Suprapubic skin (tissue), 4 donors: ENCODE measurements around the gene SPOP.

Experiments
- CTCF ChIP-seq, 2 donors: fragments of 200-600 bp in 1 of 2; fragments of 450-650 bp in 1 of 2; sonication (generic) in 1 of 2; IDR thresholded peaks; one replicate each; pipeline ENCODE4 v1.5.1; 2016 to 2019; ENCODE audit warnings: antibody characterized with exemption in 2 of 2, mild to moderate bottlenecking in 1 of 2, moderate library complexity in 1 of 2
- EP300 ChIP-seq: sonication (generic); formaldehyde crosslinking; IDR thresholded peaks from one replicate; pipeline ENCODE4 v1.6.1; 2017; ENCODE audit warnings: antibody characterized with exemption
- POLR2A ChIP-seq, 2 donors: fragments of 450-650 bp; IDR thresholded peaks; one replicate each; pipeline ENCODE4 v1.6.1; 2017; ENCODE audit warnings: antibody characterized with exemption in 2 of 2, mild to moderate bottlenecking in 2 of 2, moderate library complexity in 2 of 2
- POLR2AphosphoS5 ChIP-seq, 3 donors: sonication (generic); formaldehyde crosslinking; IDR thresholded peaks; one replicate each; pipeline ENCODE4 v1.6.1; 2017; ENCODE audit warnings: antibody characterized with exemption in 3 of 3

- TF ChIP-seq EP300 (peak; percentile 89), CTCF (IDR thresholded peaks at IDR 0.05) (no peak), POLR2AphosphoS5 (IDR thresholded peaks at IDR 0.05) (peak in 1 of 3 donors; percentile 67), POLR2A (IDR thresholded peaks at IDR 0.05) (no peak)
Measured at GRCh38 chr17:49565948-49566491, 111.9 kb downstream of the SPOP start.
